GM20000 (cell line): Measurements from ENCODE around the gene SLC4A2.

ENCODE experiments used
- DNase-seq: peaks from one replicate; pipeline ENCODE4 v3.0.0; 2012; ENCODE audit warnings: low spot score
- TF ChIP-seq, protein P1 (sequence below): IDR thresholded peaks from 2 replicates; pipeline ENCODE4 v1.5.1; 2012; ENCODE audit warnings: mild to moderate bottlenecking, control low read depth; ENCODE audit errors: extremely low read depth, missing control alignments

Gene SLC4A2

DNA sequence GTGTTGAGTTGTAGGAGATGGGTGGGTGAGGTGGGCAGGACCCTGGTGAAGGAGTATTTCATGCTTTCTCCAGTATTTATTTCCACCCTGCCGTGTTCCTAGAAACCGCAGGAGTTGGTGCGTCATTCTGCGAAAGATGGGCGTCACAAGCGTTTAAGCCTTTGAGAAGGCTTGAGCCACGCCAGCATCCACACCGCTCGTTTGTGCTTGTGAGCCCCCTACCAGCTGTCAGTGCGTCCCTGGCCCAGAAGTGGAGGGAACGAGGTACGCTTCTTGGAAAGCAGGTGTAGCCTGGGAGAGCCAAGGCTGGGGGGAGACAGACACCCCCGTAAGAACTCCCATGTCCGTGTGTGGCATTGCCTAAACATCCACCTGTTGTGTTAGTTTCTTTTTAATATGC is 32.6 kb downstream of the SLC4A2 start:
- TF ChIP-seq, protein P1, sequence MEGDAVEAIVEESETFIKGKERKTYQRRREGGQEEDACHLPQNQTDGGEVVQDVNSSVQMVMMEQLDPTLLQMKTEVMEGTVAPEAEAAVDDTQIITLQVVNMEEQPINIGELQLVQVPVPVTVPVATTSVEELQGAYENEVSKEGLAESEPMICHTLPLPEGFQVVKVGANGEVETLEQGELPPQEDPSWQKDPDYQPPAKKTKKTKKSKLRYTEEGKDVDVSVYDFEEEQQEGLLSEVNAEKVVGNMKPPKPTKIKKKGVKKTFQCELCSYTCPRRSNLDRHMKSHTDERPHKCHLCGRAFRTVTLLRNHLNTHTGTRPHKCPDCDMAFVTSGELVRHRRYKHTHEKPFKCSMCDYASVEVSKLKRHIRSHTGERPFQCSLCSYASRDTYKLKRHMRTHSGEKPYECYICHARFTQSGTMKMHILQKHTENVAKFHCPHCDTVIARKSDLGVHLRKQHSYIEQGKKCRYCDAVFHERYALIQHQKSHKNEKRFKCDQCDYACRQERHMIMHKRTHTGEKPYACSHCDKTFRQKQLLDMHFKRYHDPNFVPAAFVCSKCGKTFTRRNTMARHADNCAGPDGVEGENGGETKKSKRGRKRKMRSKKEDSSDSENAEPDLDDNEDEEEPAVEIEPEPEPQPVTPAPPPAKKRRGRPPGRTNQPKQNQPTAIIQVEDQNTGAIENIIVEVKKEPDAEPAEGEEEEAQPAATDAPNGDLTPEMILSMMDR: no peak
- no peak for DNase-seq

DNA sequence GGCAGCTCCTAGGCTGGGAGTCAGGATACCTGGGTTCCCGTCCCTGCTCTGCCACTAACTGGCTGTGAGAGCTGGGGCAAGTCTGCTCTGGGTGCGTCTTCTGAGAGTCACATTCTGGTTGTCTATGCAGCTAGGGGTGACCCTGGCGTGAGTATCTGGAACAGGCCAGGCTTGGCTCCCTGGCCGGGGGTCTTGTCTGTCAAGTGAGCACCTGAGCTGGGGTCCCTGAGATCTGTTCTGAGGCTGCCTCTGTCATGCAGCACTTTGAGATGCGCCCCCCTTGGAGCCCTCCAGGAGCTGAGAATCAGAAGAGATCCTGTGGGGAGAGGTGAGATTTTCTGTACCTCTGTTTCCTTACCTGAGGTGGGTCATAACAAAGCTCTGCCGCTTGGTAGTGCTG is 34.4 kb downstream of the SLC4A2 start:
- TF ChIP-seq, protein P1: no peak
- no peak for DNase-seq

DNA sequence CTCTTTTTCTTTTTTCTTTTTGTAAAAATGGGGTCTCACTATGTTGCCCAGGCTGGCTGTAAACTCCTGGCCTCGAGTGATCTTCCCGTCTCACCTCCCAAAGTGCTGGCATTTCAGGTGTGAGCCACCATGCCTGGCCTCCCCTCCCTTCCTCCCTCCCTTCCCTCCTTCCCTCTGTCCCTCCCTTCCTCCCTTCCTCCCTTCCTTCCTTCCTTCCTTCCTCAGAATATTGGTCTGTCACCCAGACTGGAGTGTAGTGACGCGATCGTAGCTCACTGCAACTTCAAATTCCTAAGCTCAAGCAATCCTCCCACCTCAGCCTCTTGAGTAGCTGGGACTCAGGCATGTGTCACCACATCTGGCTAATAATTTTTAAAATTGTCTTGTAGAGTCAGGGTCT is 35.3 kb downstream of the SLC4A2 start:
- TF ChIP-seq, protein P1: no peak

DNA sequence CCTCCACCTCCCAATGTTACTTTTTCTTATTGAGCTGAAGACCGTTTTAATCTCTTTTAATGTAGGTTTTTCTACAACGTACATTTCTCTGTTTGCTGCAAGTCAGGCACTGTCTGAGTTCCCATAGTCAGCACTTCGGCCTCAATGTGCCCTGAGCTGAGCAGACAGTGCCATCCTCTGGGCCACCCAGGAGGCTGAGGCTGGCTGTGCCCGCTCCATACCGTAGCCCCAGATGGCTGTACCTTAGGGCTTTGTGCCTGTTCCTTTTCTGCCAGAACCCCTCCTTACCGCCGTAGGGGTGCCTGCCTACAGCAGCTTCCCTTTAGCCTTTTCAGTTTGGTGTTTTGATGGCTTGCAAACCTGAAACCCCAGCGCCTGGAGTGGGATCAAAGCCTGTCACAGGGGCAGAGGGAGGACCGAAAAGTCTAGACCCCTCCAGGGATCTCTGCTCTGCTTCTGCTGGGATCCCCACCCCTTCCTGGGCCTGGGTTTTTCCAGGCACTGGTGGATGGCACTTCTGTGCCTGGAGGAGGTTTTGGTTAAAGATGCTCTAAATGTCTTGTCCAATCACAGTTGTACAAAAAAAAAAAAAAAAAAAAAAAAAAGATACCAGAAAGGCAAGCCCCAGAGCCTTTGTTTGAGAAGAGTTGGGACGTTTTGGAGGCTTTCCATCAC is 35.9 kb downstream of the SLC4A2 start:
- DNase-seq: no peak
- TF ChIP-seq, protein P1: no peak

More for the DNA sequence above, 35.3 kb downstream of the SLC4A2 start:
- no peak for DNase-seq

DNA sequence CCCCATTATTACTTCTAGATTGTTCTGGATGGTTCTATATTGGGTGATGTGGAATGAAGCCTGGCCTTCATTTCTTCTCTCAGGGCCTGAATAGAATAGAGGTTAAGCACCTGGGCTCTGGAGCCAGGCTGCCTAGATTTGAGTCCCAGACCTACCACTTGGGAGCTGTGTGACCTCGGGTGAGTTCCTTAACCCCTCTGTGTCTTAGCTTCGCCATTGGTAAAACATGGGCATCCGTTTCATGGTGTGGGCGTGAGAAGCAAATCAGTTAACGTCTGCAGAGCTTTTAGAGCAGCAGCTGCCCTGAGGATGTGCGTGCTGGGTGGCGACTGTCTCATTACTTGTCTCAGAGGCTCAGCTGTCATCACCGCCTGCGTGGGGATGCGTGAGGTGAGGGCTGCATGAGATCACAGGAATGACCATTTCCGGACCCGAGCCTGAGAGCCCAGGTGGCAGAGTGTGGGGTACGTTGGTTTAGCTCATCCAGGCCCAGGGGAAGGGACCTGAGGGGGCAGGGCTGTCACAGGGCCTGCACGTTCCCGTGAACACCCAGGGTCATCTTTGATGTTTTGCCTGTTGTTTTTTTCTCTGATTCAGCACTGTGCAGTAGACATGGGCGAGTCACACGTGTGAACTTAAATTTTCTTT is 36.6 kb downstream of the SLC4A2 start:
- DNase-seq: no peak
- TF ChIP-seq, protein P1: no peak

DNA sequence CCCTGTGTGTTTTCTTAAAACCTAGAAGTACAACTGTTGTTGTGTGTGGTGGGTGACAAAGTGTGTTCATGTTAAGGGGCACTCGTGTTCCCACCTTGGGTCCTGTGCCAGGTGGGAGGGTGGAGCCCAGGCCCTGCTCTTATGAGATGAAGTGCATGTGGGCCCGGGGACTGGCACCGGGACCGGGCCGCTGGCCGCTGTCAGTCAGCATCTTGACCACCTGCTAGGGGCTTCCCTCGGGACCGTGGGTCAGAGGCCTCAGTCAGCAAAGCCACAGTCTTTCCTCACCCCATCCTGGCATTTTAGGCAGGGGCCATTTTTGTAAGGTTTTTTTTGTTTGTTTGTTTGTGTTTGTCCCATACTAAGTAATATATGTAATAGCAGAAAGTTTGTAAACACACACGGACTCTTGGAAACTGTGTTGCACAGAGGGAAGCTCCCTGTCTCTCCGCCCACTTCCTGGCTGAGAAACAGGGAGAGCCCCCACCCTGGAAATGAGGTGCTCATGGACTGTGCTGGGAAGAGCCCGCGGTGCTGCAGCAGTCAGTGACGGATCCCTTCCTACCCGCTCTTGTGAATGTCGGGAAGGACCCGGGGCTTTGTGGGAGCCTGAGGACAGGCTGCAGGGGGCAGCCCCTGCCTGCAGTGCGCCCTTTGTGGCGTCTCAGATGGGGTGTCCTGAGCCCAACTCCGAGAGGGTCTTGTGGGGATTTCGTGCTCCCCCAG is 40.3 kb downstream of the SLC4A2 start:
- no peak for DNase-seq
- TF ChIP-seq, protein P1: no peak

DNA sequence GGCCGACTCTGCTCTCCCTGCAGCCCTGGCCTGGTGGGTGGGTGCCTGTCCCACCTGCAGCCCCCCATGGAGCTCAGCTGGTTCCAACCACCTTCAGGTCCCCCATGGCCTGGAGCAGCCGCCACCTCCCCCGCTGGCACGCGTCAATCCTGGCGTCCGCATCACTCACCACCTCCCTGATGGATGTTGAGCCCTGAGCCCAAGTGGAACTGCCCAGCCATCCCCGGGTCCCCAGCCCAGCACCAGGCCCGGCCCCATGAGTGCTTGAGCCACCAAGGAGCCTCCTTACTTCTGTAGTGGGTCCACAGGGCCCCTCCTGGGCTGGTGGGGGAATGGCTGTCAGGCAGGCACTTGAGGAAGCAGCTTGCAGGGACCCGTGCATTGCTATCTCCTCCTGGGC is 41.5 kb downstream of the SLC4A2 start:
- no peak for DNase-seq

More for the DNA sequence above, 41.5 kb downstream of the SLC4A2 start:
- TF ChIP-seq, protein P1: no peak
